Measurements from ENCODE around the gene CENPU. TPM values are rescaled to one million over a fixed set of nuclear protein-coding genes. Genes with fewer than 3 reads are reported as not detected.

CENPU gene
- total RNA-seq, 2 donors from 2014 or later = 69.9 to 96.2 TPM

DNA sequence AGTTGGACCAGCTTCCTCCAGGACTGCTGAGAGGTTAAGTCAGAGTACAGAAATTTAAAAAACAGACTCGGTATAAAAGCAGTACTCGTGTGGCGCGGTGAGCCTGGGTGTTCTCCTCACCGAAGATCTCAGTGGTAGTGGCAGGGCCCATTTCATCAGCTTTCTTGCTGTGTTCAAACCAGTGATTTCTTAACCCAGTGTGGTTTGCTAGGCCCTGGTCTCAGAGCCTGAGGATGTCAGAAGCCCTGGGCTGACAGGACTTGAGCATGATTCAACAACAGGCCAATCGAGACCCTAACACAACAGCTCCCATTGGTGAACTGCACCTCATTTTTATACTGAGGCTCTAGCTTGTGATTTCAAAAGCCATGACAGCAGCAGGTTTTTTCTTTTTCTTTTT is 61.2 kb downstream of the CENPU start:
- Mint-ChIP-seq H3K27ac (no peak overlapping the region), H3K4me1 (peaks cover 4% of the 10 kb centered on the region), H3K4me3 (no peak overlapping the region), H3K9me3 (no peaks in the 10 kb centered on the region), H3K36me3 (ENCODE audit: low read depth) (peaks cover 33% of the 10 kb centered on the region), H3K27me3 (ENCODE audit: insufficient read depth) (no peaks in the 10 kb centered on the region)
- TF ChIP-seq CTCF (conservative IDR thresholded peaks at IDR 0.05) = no peak
- Histone ChIP-seq H3K9me3 (ENCODE audit: control insufficient read depth, low read length) (no peaks in the 10 kb centered on the region), H3K4me1 (ENCODE audit: control insufficient read depth, insufficient read depth, low read length) (no peaks in the 10 kb centered on the region), H3K4me3 (ENCODE audit: low read length) (no peak overlapping the region), H3K27me3 (ENCODE audit: control insufficient read depth, insufficient read depth, low read length, poor library complexity, severe bottlenecking) (no peaks in the 10 kb centered on the region), H3K36me3 (ENCODE audit: control insufficient read depth, insufficient read depth, low read length) (peaks cover 11% of the 10 kb centered on the region), H3K9ac (ENCODE audit: extremely low read depth, low read length, poor library complexity, severe bottlenecking) (no peak overlapping the region), H3K27ac (ENCODE audit: low read depth, low read length) (no peak overlapping the region)
- no peak for DNase-seq
- WGBS, 2 experiments (ENCODE audit: insufficient coverage in 1 of 2, insufficient read length in 1 of 2) = 95 to 99% methylated on average over 5 to 6 of the region's 6 CpGs

- Histone ChIP-seq H3K4me1 (ENCODE audit: control insufficient read depth, insufficient read depth, low read length) (no peaks in the 10 kb centered on the region), H3K36me3 (ENCODE audit: control insufficient read depth, insufficient read depth, low read length) (peaks cover 11% of the 10 kb centered on the region), H3K9me3 (ENCODE audit: control insufficient read depth, low read length) (no peaks in the 10 kb centered on the region), H3K9ac (ENCODE audit: extremely low read depth, low read length, poor library complexity, severe bottlenecking) (no peak overlapping the region), H3K27me3 (ENCODE audit: control insufficient read depth, insufficient read depth, low read length, poor library complexity, severe bottlenecking) (no peaks in the 10 kb centered on the region), H3K4me3 (ENCODE audit: low read length) (no peak overlapping the region), H3K27ac (ENCODE audit: low read depth, low read length) (no peak overlapping the region)
- Mint-ChIP-seq H3K4me1 (peaks cover 4% of the 10 kb centered on the region), H3K36me3 (ENCODE audit: low read depth) (peaks cover 40% of the 10 kb centered on the region), H3K27ac (no peak overlapping the region), H3K4me3 (no peak overlapping the region), H3K27me3 (ENCODE audit: insufficient read depth) (no peaks in the 10 kb centered on the region), H3K9me3 (no peaks in the 10 kb centered on the region)
- DNase-seq = no peak
- 91 to 94% methylated on average over 3 to 9 of the region's 9 CpGs for WGBS, 2 experiments (ENCODE audit: insufficient coverage in 1 of 2, insufficient read length in 1 of 2)
- TF ChIP-seq CTCF (conservative IDR thresholded peaks at IDR 0.05) = no peak
These were observed 62.8 kb downstream of the CENPU start for GRCh38 chr4:184671101-184671500.

DNA sequence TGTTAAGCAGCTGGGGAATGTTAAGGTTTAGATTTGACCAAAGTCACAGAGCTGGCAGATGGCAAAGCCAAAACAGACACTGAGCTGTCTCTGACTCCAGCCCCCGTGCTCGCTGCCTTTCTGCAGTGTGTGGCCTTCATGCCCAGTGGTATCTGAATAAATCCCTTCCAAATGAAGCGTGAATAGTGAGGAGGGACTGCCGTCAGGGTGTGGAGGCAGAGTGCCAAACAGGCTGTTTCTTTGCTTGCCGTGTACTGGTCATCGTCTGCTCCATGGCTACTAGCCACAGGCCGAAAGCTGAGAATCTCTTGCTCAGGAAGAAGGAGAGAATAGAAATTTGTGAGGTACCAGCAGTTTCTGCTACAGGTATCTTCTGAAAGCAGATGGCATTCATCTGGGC is 64.6 kb downstream of the CENPU start:
- Mint-ChIP-seq H3K36me3 (ENCODE audit: low read depth) (peaks cover 36% of the 10 kb centered on the region), H3K9me3 (no peaks in the 10 kb centered on the region), H3K4me3 (no peak overlapping the region), H3K27me3 (ENCODE audit: insufficient read depth) (no peaks in the 10 kb centered on the region), H3K27ac (no peak overlapping the region), H3K4me1 (peaks cover 4% of the 10 kb centered on the region)
- no peaks in the 10 kb centered on the region for H3K4me1 ChIP-seq (ENCODE audit: control insufficient read depth, insufficient read depth, low read length)
- no peak for DNase-seq
- peaks cover 7% of the 10 kb centered on the region for H3K36me3 ChIP-seq (ENCODE audit: control insufficient read depth, insufficient read depth, low read length)
- no peak for TF ChIP-seq CTCF (conservative IDR thresholded peaks at IDR 0.05)
- no peaks in the 10 kb centered on the region for H3K9me3 ChIP-seq (ENCODE audit: control insufficient read depth, low read length)
- WGBS, 2 experiments (ENCODE audit: insufficient coverage in 1 of 2, insufficient read length in 1 of 2) = 87 to 96% methylated on average over 5 to 7 of the region's 7 CpGs
- no peak overlapping the region for H3K4me3 ChIP-seq (ENCODE audit: low read length)
- no peak overlapping the region for H3K9ac ChIP-seq (ENCODE audit: extremely low read depth, low read length, poor library complexity, severe bottlenecking)
- no peak overlapping the region for H3K27ac ChIP-seq (ENCODE audit: low read depth, low read length)
- no peaks in the 10 kb centered on the region for H3K27me3 ChIP-seq (ENCODE audit: control insufficient read depth, insufficient read depth, low read length, poor library complexity, severe bottlenecking)

All from endodermal cell (in vitro differentiated cells).